Endothelial cell of umbilical vein (primary cell): ENCODE data around the gene RNF32.

ENCODE experiments used
- CTCF ChIP-seq, 2 donors: IDR thresholded peaks; 1 replicate in 1 of 2; 2 replicates in 1 of 2; pipeline ENCODE4 v1.5.1; 2011; ENCODE audit warnings: low read length in 2 of 2, mild to moderate bottlenecking in 2 of 2, moderate library complexity in 2 of 2, control low read depth in 1 of 2, inconsistent platforms in 1 of 2, low read depth in 1 of 2; ENCODE audit not compliant: insufficient read depth in 1 of 2; ENCODE audit errors: extremely low read depth in 1 of 2
- EZH2 ChIP-seq: IDR thresholded peaks from 2 replicates; pipeline ENCODE4 v1.6.1; 2012; ENCODE audit warnings: borderline replicate concordance, low read depth, mild to moderate bottlenecking, moderate library complexity, low read length, inconsistent platforms; ENCODE audit not compliant: severe bottlenecking
- FOS ChIP-seq: IDR thresholded peaks from 2 replicates; pipeline ENCODE4 v1.6.1; 2011; ENCODE audit warnings: mild to moderate bottlenecking, low read length, moderate library complexity, borderline replicate concordance; ENCODE audit not compliant: insufficient read depth
- GATA2 ChIP-seq: IDR thresholded peaks from 2 replicates; pipeline ENCODE4 v1.7.0; 2011; ENCODE audit warnings: low read depth, mild to moderate bottlenecking, moderate library complexity, mixed read lengths, low read length; ENCODE audit not compliant: insufficient read length, insufficient read depth
- JUN ChIP-seq: IDR thresholded peaks from 2 replicates; pipeline ENCODE4 v1.6.1; 2011; ENCODE audit warnings: borderline replicate concordance, low read depth; ENCODE audit not compliant: insufficient read length, insufficient read depth
- MAX ChIP-seq: IDR thresholded peaks from 2 replicates; pipeline ENCODE4 v1.6.1; 2011; ENCODE audit not compliant: insufficient read depth, insufficient read length
- MYC ChIP-seq: IDR thresholded peaks from one replicate; pipeline ENCODE4 v1.6.1; 2011; ENCODE audit warnings: mild to moderate bottlenecking, low read depth, low read length
- POLR2A ChIP-seq: IDR thresholded peaks from 2 replicates; pipeline ENCODE4 v1.6.1; 2012; ENCODE audit warnings: low read depth, mild to moderate bottlenecking, control low read depth, low read length
- POLR2AphosphoS5 ChIP-seq: IDR thresholded peaks from 2 replicates; pipeline ENCODE4 v1.6.1; 2012; ENCODE audit warnings: low read depth, mild to moderate bottlenecking, control low read depth, low read length, moderate library complexity; ENCODE audit not compliant: insufficient read depth

- no peak for TF ChIP-seq CTCF (IDR thresholded peaks at IDR 0.05; ENCODE audit: extremely low read depth in 1 of 2, insufficient read depth in 1 of 2, low read depth in 1 of 2, low read length in 2 of 2)
- TF ChIP-seq POLR2A, result no peak
- TF ChIP-seq MAX, result no peak
- no peak for TF ChIP-seq POLR2AphosphoS5
- TF ChIP-seq EZH2, result no peak
- no peak for TF ChIP-seq GATA2
- no peak for TF ChIP-seq JUN
- no peak for TF ChIP-seq FOS
- no peak for TF ChIP-seq MYC
These were observed 32.9 kb downstream of the RNF32 start for GRCh38 chr7:156673454-156673853.
